ENCODE measurements around the gene MYT1. TPM values are rescaled to one million over a fixed set of nuclear protein-coding genes. Genes with fewer than 3 reads are reported as not detected.

The MYT1 gene
- total and polyA plus RNA-seq, 2 of the 13 experiments (the other 11 are each of a cell fraction or from before 2014, with no cell fraction given) = 0.58 to 2.5 TPM

GRCh38 chr20:64131406-64131805 lies 32.8 kb upstream of the MYT1 start (continued):
- TF ChIP-seq RAD21 (CRISPR knock-in tag; IDR thresholded peaks at IDR 0.05) (peak; percentile 54), KLF12 (CRISPR knock-in tag; IDR thresholded peaks at IDR 0.05; ENCODE audit: borderline replicate concordance) (no peak), FOXJ3 (CRISPR knock-in tag; IDR thresholded peaks at IDR 0.05; ENCODE audit: borderline replicate concordance) (no peak), ZNF768 (CRISPR knock-in tag; IDR thresholded peaks at IDR 0.05) (peak; percentile 45; the same call in 1 of the 2 replicates), ZNF256 (CRISPR knock-in tag; conservative IDR thresholded peaks at IDR 0.05) (no peak), SMC3 (IDR thresholded peaks at IDR 0.05; ENCODE audit: low read length) (peak; percentile 74), FOXA1 (IDR thresholded peaks at IDR 0.05) (no peak), FOXA1 (CRISPR knock-in tag; IDR thresholded peaks at IDR 0.05) (peak; percentile 58), RXRA (CRISPR knock-in tag; IDR thresholded peaks at IDR 0.05) (peak; percentile 29; the same call in 1 of the 2 replicates), ZBTB8A (CRISPR knock-in tag; IDR thresholded peaks at IDR 0.05; ENCODE audit: borderline replicate concordance, low read depth) (no peak)
- TF ChIP-seq, protein P1, sequence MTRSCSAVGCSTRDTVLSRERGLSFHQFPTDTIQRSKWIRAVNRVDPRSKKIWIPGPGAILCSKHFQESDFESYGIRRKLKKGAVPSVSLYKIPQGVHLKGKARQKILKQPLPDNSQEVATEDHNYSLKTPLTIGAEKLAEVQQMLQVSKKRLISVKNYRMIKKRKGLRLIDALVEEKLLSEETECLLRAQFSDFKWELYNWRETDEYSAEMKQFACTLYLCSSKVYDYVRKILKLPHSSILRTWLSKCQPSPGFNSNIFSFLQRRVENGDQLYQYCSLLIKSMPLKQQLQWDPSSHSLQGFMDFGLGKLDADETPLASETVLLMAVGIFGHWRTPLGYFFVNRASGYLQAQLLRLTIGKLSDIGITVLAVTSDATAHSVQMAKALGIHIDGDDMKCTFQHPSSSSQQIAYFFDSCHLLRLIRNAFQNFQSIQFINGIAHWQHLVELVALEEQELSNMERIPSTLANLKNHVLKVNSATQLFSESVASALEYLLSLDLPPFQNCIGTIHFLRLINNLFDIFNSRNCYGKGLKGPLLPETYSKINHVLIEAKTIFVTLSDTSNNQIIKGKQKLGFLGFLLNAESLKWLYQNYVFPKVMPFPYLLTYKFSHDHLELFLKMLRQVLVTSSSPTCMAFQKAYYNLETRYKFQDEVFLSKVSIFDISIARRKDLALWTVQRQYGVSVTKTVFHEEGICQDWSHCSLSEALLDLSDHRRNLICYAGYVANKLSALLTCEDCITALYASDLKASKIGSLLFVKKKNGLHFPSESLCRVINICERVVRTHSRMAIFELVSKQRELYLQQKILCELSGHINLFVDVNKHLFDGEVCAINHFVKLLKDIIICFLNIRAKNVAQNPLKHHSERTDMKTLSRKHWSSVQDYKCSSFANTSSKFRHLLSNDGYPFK (CRISPR knock-in tag; IDR thresholded peaks at IDR 0.05; ENCODE audit: borderline replicate concordance) = no peak
- TF ChIP-seq, protein P2, sequence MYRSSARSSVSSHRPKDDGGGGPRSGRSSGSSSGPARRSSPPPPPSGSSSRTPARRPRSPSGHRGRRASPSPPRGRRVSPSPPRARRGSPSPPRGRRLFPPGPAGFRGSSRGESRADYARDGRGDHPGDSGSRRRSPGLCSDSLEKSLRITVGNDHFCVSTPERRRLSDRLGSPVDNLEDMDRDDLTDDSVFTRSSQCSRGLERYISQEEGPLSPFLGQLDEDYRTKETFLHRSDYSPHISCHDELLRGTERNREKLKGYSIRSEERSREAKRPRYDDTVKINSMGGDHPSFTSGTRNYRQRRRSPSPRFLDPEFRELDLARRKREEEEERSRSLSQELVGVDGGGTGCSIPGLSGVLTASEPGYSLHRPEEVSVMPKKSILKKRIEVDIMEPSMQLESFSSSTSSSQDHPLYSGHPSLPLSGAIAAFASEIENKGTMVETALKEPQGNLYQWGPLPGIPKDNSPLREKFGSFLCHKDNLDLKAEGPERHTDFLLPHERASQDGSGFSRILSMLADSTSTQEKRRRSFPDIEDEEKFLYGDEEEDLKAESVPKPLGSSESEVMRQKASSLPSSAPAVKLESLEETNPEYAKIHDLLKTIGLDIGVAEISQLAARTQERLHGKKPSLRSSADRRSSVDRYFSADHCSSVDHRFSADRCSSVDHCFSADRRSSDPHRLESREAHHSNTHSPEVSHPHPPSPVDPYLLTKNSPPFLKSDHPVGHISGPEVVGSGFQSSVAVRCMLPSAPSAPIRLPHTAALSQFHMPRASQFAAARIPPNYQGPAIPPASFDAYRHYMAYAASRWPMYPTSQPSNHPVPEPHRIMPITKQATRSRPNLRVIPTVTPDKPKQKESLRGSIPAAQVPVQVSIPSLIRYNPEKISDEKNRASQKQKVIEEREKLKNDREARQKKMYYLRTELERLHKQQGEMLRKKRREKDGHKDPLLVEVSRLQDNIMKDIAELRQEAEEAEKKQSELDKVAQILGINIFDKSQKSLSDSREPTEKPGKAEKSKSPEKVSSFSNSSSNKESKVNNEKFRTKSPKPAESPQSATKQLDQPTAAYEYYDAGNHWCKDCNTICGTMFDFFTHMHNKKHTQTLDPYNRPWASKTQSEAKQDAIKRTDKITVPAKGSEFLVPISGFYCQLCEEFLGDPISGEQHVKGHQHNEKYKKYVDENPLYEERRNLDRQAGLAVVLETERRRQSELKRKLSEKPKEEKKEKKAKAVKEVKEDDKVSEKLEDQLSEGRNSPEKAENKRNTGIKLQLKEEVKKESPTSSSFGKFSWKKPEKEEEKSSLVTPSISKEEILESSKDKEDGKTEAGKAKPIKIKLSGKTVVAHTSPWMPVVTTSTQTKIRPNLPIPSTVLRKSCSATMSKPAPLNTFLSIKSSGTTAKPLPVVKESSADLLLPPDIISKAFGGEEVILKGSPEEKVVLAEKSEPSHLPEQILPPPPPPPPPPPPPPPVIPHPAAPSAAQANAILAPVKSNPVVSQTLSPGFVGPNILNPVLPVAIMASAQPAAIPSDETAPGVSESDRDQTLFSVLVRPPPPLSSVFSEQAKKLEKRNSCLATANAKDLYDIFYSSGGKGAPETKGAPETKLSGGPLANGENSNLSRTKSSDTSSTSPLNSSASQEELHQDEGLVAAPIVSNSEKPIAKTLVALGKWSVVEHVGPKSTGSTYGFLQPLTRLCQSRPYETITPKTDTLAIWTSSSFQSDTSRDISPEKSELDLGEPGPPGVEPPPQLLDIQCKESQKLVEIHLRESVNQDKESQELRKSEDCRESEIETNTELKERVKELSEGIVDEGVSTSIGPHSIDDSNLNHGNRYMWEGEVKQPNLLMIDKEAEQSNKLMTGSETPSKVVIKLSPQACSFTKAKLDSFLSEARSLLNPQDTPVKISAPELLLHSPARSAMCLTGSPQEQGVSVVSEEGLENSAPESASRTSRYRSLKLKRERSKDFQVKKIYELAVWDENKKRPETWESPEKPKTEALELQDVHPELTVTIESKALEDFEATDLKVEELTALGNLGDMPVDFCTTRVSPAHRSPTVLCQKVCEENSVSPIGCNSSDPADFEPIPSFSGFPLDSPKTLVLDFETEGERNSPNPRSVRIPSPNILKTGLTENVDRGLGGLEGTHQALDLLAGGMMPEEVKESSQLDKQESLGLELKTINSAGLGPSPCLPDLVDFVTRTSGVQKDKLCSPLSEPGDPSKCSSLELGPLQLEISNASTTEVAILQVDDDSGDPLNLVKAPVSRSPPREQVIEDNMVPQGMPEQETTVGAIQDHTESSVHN (CRISPR knock-in tag; IDR thresholded peaks at IDR 0.05) = 0 out of 2 replicates have a peak, but pooled peaks have one; percentile 42

Data from HepG2 (cell line).